Ecto neural progenitor cell (in vitro differentiated cells): ENCODE data around the gene SYT12.
"Not testable (repeated sequence)": the region's sequence is repeated elsewhere in the genome, so short reads cannot be mapped to it uniquely, and the experiment has no call there.

Experiments used
- DNase-seq: peaks from one replicate; pipeline ENCODE4 v3.0.0-alpha.2; 2018; ENCODE audit warnings: low spot score

SYT12 gene

GRCh38 chr11:66999555-66999954 lies 23.4 kb upstream of the SYT12 start:
- DNase-seq = no peak

- no peak for DNase-seq
Observed at GRCh38 chr11:67001332-67001731, 21.6 kb upstream of the SYT12 start.

- peak; percentile 55 for DNase-seq
Observed at GRCh38 chr11:67002297-67002913, 20.5 kb upstream of the SYT12 start.

- DNase-seq = no peak
Observed at GRCh38 chr11:67002921-67003411, 20.0 kb upstream of the SYT12 start.

GRCh38 chr11:67005200-67005599 lies 17.7 kb upstream of the SYT12 start:
- not testable (repeated sequence) for DNase-seq

GRCh38 chr11:67006029-67006884 lies 16.7 kb upstream of the SYT12 start:
- no peak for DNase-seq

GRCh38 chr11:67007126-67007525 lies 15.8 kb upstream of the SYT12 start:
- no peak for DNase-seq

GRCh38 chr11:67010296-67010905 lies 12.5 kb upstream of the SYT12 start:
- DNase-seq = no peak

GRCh38 chr11:67013511-67014045 lies 9.4 kb upstream of the SYT12 start:
- DNase-seq = no peak

GRCh38 chr11:67014343-67014742 lies 8.6 kb upstream of the SYT12 start:
- no peak for DNase-seq

GRCh38 chr11:67015048-67015447 lies 7.9 kb upstream of the SYT12 start:
- DNase-seq = no peak

- DNase-seq = no peak
Observed at GRCh38 chr11:67016550-67016949, 6.4 kb upstream of the SYT12 start.

GRCh38 chr11:67020949-67021348 lies 2.0 kb upstream of the SYT12 start:
- no peak for DNase-seq

GRCh38 chr11:67022341-67022933 lies 497 bp upstream of the SYT12 start:
- DNase-seq = no peak

GRCh38 chr11:67023957-67024353 lies 1.0 kb downstream of the SYT12 start:
- DNase-seq = no peak

GRCh38 chr11:67024410-67024809 lies 1.5 kb downstream of the SYT12 start:
- DNase-seq = no peak

GRCh38 chr11:67024966-67025365 lies 2.0 kb downstream of the SYT12 start:
- no peak for DNase-seq

GRCh38 chr11:67025750-67026149 lies 2.8 kb downstream of the SYT12 start:
- DNase-seq = no peak

- no peak for DNase-seq
Observed at GRCh38 chr11:67026941-67027340, 4.0 kb downstream of the SYT12 start.

GRCh38 chr11:67027483-67027930 lies 4.6 kb downstream of the SYT12 start:
- peak; percentile 40 for DNase-seq

- peak; percentile 43 for DNase-seq
Observed at GRCh38 chr11:67027943-67028542, 5.1 kb downstream of the SYT12 start.

GRCh38 chr11:67029146-67029545 lies 6.2 kb downstream of the SYT12 start:
- DNase-seq = no peak
